ENCODE results near the gene FCSK.

FCSK gene

DNA sequence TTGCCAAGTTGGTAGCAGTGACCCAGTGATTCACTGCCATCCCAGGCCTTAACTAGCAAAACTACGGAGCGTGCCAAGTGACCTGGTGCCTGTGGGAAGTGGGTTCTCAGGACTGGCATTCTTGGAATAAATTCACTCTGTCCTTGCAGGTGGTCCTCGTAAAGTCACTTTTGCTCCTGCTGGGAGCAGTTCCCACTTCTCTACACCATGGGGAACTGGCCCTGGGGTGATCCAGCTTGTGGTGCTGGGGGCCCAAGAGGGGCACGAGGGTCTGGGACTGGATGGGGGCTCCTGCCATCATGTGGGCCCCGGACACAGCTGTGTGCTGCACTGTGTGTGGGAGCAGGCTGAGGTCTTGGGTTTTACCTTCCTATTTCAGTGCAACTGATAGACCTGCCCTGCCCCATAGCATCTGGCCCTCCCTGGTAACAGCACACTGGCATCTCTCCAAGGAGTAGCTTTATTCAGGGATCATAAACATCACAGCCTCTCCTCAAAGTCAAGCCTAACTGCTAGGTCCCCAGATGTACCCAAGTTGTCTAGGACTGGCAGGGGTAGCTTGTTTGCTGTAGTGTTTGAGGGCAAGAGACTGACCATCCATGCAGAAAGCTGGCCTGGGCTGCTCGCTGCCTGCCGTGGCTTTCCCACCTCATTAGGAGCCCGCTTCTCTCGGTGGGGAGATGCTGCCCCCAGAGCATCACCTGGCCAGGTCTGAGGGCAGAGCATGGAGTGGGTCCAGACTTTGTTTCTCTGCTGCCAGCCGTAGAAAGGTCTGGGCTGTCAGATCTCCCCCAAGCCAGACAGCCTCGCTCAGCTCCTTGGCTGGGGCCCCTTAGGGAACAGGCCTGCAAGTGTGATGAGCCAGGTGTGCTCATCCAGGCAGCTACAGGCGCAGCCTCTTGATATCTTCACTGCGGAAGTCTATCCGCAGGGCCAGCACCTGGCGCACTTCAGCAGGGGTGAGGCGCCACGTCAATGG, 26.0 kb downstream of the FCSK start:
- DNase-seq (ENCODE audit: low read depth) = no peak

DNA sequence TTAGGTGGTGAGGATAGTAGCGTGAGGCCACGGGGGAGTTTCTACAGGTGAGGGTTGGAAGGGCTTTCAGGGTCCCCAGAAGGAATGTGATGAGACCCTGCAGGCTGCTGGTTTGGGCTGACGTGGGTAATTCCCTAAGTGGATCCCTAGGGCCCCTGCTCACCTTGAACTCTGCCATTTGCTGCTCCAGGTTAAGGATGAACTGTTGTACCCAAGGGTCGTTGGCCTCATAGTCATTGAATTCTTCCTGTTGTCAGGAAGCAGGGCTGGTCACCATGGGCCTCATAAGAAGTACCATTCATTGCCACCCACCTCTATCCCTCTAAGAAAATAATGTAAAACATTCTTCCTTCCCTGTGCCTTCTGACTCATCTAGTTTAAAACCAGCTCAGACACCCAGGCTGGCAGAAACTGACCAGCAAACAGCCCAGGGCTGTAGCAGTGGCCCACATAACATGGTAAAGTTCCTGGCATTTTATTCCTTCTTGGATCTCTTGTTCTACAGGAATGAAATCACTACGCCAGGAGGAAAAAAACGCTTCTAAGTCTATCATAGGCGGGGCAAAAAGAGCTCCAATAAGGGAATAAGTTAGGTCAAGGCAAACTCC, 27.6 kb downstream of the FCSK start:
- DNase-seq (ENCODE audit: low read depth) = no peak

DNA sequence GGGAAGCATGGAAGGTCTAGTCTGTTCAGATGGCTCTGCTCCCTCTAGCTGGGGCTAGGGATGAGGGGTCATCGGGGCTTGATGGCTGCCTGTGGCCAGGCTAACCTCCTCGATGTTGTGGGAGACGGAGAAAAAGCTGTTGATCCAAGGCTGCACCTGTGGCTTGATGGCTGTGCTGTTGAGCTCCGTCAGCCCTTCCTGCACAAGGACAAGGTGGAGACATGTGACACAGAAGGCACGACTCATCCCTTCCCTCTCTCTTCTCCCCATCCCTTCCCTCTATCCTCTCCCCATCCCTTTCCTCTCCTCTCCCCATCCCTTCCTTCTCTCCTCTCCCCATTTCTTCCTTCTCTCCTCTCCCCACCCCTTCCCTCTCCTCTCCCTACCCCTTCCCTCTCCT, 28.2 kb downstream of the FCSK start:
- no peak for DNase-seq (ENCODE audit: low read depth)

DNA sequence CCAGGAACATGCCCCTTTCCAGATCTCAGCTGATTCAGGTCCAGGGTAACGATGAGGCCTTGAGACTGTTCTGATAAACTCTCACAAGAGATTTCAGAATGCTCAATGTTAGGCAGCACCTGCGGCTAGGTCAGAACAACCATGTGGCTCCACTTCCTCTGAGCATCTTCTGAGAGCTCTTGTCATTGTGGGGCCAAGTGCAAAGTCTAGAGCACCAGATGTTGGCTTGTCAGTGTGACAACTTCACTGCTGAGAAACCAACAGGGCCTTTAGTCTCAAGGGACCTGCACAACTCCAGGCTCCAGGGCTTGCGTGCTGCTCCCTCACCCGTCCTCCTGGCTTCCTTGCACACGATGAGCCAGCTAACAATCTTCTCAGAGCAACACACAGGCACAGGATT, 29.0 kb downstream of the FCSK start:
- no peak for DNase-seq (ENCODE audit: low read depth)

DNA sequence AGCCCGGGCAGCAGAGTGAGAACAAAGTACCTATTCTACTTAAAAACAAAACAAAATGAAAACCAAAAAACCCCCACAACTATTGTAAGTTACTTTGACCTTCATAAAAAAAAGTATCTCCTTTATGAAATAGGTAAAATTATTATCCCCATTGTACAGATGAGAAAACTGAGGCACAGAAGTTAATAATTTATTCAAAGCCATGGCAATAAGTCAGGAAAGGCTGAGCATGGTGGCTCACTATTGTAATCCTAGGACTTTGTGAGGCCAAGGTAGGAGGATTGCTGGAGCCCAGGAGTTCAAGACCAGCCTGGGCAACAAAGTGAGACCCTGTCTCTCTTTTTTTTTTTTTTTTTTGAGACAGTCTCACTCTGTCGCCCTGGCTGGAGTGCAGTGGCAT, 30.5 kb downstream of the FCSK start:
- no peak for DNase-seq (ENCODE audit: low read depth)

DNA sequence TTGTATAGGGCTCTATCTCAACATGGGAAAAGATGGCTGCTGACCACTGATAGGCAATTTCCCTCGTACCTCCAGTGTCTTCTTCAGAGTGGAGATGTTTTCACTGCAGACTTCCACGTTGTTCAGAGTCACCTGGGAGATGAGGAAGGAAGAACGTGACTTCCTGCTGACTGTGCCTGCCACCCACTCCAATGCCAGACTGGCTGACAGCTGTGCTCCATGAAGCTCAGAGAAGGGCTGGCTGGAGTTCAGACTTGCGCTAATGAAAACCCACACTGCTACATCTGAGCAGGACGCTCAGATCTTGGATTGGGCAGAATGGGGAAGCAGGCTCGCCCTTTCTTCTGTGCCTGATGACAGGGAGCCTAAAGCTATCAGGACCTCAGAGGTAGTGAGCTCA, 35.9 kb downstream of the FCSK start:
- no peak for DNase-seq (ENCODE audit: low read depth)

DNA sequence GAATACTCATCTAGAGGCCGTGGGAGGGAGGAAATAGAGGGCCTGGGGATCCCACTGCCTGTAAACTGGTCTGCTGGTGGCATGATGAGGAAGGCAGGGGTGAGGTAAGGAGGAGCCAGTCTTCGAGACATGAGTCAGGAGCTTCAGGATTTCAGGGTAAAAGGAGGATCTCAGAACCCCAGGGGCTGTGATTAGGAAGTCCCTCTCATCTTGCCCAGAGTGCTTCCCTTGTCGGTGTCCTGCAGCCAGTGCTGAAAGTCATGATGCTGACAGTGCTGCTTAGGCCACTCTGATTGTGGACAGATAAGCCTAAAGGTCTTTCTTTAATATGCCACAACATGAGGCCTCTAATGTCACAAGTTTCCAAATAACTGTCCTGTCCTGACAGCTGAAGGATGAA, 39.4 kb downstream of the FCSK start:
- DNase-seq (ENCODE audit: low read depth) = no peak

DNA sequence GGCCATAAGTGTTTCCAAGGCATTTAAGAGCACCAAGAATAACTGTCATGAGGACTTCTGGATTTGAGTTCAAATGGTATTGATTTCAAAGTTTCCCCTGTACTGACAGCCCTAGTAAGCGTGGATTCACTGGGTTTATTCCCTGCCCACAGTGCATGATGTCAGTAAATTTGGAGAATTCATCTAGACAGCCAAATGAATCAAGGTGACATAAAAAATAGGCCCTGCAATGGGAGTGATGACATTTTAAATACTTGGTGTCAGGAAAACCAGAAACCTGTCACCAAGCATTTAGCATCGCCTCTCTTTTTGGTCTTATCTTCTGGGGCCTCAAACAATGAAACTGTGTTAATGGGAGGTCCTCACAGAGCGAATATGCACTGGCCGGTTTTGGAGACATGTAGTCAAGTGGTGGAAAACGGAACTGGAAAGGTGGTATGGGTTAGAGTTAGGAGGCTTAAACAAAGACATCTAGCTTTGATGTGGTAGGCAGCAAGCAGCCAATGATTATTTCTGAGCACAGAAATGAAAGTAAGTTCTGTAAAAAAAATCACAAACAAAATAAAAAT, 39.9 kb downstream of the FCSK start:
- no peak for DNase-seq (ENCODE audit: low read depth)

DNA sequence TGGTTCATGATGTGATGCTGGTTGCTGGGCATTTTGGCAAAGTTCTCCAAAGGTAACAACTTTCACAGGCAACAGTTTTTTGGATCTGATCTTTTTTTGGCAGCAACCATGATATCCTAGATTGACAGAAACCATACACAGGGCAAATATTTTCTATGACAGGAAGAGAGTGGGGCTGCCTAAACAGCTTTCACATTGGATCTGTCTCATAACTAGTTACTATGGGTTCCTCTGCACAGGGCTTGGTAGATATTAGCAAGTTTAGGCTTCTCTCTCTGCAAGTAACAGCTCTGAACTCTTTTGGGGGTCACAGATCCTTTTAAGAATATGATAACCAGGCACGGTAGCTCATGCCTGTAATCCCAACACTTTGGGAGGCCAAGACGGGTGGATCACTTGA, 40.4 kb downstream of the FCSK start:
- no peak for DNase-seq (ENCODE audit: low read depth)

DNA sequence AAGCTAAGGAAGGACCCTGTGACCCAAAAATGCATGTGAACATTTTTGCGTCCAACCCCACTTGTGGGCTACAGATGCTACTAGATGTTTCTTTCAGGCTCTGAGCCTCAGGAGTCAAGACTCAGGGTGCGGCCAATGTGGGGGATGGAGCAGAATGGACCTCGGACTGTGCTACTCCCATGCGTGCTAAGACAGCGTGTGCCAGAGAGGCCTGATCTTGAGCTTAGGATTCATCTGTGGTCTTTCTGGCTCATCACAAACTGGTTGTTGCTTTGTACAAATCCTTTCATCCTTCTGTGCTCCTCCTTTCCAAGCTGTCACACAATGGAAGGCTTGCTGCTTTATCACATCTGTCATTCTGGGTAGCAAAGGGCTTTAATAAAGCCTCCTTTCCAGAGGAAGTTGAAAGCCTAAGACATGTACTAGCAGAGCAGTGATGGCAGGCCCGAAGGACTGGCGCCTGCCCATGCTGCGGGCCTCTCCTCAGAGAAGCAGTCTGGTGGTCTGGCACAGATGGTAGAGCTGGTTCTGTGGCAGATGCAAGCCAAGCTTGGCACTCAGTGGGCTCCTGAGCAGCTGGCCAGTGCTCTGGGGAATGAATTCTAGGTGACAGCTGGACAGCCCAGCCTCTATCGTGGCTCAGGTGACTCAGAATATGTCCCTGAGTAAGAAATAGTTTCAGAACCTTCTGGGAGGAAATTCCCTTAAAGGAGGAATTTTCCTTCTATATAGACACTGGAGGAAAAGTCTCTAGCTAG, 41.2 kb downstream of the FCSK start:
- no peak for DNase-seq (ENCODE audit: low read depth)

DNA sequence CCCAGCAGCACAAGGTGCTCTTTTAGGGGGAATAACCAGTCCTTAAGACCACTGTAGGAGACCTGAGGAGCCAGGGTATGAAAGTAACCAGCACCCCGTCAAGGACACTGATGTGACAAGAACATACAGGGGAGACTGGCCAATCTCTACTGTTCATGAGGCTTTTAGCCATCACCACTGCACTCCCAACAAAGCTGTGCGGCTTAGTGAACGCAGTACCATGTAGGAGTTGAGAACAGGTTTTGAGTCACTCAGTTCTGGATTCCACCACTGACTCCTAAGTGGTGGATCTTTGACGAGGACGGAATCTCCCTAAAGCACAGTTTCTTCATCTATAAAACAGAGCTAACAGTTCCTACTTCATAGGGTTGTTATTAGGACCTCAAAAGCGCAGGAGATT, 42.1 kb downstream of the FCSK start:
- DNase-seq (ENCODE audit: low read depth) = no peak

DNA sequence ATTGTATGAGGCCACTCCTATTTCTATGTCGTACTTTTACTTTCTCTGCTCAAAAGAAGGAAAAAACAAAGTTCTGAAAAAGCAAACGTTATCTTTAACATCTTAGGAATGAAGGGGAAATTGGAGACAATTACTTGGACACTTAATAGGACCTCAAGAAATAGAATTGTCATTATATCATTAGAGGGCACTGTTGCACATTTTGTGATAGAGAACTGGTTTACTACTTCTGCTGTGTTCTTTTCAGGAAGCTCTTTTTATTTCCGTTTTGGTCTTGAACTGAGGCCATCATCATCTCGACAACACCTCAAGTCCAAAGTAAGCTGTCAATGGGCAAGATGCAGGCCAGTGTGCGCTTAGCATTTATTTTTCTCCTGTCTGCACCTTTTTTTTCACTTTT, 54.4 kb downstream of the FCSK start:
- DNase-seq (ENCODE audit: low read depth) = no peak

DNA sequence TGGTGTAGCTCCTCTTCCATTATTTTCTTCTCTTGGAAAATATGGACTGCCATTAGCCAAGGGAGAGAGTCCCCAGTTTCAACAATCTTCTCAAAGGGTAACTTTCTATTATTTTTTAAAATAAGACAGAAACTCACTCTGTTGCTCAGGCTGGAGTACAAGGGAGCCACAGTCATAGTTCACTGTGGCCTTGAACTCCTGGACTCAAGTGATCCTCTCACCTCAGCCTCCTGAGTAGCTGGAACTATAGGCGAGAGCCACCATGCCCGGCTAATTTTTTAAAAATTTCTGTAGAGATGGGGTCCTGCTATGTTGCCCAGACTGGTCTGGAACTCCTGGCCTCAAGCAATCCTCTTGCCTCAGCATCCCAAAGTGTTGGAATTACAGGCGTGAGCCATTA, 55.8 kb downstream of the FCSK start:
- DNase-seq (ENCODE audit: low read depth) = no peak

DNA sequence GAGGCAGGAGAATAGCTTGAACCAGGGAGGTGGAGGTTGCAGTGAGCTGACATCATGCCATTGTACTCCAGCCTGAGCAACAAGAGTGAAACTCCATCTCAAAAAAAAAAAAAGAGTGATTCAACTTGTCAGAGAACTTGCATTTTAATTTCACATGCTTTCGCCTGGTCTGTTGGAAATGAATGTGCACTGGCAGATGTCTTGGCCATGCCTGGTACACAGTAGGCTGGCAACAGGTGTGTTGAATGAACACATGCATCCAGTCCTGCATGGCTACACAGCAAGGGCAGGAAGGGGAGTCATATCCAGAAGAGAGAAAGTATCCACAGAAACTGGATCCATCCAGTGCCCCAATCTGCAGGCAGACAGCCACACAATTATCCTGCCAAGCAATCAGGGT, 57.4 kb downstream of the FCSK start:
- DNase-seq (ENCODE audit: low read depth) = no peak

DNA sequence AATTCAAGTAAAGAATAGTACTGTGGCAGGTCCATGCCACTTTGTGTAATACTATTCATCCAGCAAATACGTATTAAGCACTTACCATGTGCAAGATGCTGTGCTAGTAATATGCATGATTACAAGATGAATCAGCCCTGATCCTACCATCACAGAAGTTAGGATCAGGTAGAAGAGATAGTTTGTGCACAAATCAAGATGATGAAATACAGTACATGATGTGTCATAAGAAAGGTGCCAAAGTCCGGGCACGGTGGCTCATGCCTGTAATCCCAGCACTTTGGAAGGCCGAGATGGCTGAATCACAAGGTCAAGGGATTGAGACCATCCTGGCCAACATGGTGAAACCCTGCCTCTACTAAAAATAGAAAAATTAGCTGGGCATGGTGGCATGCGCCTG, 58.1 kb downstream of the FCSK start:
- DNase-seq (ENCODE audit: low read depth) = no peak

DNA sequence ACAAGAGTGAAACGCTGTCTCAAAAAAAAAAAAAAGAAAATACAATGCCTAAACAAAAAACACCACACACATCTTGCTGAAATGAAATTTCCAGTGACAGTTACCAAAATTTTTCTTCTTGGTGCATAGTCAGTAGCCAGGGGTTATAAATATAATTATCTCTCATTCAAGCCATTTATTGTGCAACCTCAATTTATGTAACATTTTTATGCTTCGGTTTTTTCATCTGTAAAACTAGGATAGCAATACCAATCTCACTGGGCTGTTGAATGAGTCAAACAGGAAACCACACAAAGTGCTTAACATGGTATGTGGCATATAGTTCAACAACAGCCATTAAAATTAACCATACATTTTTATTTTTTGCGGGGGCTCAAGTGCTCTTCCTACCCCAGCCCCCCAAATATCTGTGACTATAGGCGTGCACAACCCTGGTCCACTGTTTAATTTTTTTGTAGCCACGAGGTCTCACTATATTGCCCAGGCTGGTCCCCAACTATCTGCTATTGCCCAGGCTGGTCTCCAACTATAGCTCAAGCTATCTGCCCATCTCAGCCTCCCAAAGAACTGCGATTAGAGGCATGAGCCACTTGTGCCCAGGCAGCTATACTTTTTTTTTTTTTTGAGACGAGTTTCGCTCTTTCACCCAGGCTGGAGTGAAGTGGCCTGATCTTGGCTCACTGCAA, 66.4 kb downstream of the FCSK start:
- no peak for DNase-seq (ENCODE audit: low read depth)

DNA sequence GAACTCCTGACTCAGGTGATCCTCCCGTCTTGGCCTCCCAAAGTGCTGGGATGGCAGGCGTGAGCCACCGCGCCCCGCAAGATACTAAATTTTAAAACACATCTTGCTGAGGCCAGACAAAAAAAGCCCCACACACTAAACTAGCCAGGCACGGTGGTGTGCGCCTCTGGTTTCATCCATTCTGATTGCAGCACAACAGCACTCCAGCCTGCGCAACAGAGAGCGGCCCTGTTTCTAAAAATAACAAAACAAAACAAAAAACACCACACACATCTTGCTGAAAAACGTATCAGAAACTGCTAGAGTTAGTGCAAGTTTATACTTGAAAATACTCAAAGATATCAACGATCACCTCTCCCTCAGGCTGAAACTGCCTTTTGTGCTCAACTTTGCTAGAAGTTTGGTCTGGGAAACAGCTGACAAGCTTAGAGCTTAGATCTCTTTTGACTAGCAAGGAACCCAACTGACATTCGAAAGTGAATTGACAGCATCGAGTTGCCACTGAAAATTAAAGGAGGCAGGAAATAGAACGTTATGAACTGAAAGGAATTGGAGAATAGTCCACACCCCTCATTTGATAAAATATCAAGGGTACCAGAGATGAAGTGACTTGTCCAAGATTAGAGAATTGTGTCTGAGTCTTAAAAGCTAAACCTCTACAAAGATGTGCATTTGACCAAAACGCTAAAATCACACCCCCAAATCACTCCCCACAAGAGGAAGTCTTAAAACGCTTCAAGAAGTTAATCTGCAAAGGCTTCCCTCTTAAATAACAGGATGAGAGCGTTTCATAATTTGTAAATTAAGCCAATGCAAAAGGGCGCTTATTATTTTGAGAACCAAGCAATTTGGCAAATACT, 68.1 kb downstream of the FCSK start:
- DNase-seq (ENCODE audit: low read depth) = no peak

DNA sequence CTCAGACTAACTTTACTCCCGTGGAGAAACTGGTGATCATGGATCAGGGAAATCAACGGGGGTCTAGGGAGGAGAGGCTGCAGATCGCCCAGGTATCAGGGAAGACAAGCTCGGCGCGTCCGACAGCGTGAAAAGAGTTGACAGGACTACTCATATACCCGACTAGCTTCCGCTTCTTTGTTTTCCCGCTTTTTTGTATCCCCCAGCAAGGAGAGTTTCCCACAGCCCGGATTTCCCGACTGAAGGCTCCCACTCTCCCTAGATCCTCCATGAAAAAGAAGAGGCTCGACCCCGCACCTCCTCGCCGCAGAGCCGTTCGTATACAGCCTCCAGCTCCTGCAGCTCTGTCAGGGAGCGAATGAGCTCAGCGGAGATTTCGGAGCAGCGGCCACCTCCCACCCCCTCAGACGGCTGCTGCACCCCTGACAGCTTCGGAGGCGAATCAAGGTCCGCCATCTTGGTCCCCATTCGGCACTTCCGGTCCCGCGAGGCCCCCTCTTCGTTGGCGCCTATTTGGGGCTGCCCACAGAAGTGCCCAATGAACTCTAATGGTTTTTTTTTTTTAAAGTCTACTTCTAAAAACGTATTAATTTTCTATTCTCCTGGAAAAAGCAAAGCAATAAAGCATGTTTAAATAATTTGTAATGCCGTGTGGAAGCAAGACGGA, 68.8 kb downstream of the FCSK start, which contains the start of gene COG4:
TSS of gene COG4 (minus strand) at position 479 of the 667 bp plus-strand sequence. CDS start at position 468, 11 bp downstream.
- peak; percentile 71 for DNase-seq (ENCODE audit: low read depth)

DNA sequence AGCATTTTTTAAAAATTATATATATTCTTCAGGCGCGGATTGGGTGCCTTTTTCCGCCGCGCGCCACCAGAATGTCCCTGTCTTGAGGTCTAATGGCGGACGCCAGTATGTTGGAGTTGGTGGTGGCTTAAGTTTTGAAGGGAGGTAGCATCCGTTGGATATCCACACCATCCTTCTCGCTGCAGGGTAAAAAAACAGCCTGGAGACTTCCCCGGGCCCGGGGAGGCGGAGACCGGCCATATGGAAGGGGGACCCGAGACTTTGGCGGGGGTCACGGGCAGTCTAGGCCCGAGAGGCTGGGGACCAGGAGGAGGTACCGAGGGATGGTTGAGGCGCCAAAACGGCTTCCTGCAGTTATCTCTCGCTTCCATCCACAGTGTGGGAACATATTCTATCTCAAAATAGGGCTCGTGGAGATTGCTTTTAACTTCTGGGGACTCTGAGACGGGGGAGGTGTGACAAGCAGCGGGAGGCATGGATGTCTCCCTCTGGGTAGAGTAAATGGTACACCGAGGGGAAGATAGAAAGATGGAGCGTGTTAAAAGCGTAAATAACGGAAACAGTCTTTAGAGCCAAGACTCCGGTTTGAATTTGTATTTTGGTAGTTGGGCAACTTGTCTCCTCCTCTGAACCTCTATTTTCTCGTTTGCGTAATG, 69.5 kb downstream of the FCSK start, which contains the start of gene SF3B3:
TSS of gene SF3B3 (plus strand) at position 74 of the 656 bp plus-strand sequence. CDS start 2,841 bp downstream, outside the sequence.
- DNase-seq (ENCODE audit: low read depth) = peak; percentile 38
